ENCODE results near the gene UROC1. TPM values are rescaled to one million over a fixed set of nuclear protein-coding genes. Genes with fewer than 3 reads are reported as not detected.

UROC1 gene
- total RNA-seq, 1 donor = not detected

- no peaks in the 10 kb centered on the region for H3K36me3 ChIP-seq (ENCODE audit: insufficient read depth, low read length)
- H4K20me1 ChIP-seq (ENCODE audit: insufficient read depth, low read length) = no peaks in the 10 kb centered on the region
- no peaks in the 10 kb centered on the region for H3K79me2 ChIP-seq (ENCODE audit: insufficient read depth, low read length)
- no peak overlapping the region for H3K27ac ChIP-seq (ENCODE audit: low read depth, low read length)
- no peak for TF ChIP-seq CTCF (IDR thresholded peaks at IDR 0.05; ENCODE audit: extremely low read depth, low read depth, low read length)
- H3K4me3 ChIP-seq (ENCODE audit: insufficient read depth, low read length) = no peak overlapping the region
- H3K4me2 ChIP-seq (ENCODE audit: insufficient read depth, low read length) = no peak overlapping the region
- H3K4me1 ChIP-seq (ENCODE audit: insufficient read depth, low read length) = no peaks in the 10 kb centered on the region
- H2AFZ ChIP-seq (ENCODE audit: low read length) = no peak overlapping the region
- H3K27me3 ChIP-seq (ENCODE audit: insufficient read depth, low read length) = peaks cover 22% of the 10 kb centered on the region
- H3K9me3 ChIP-seq (ENCODE audit: low read depth, low read length) = no peaks in the 10 kb centered on the region
- peak; percentile 87 for DNase-seq (ENCODE audit: insufficient read length, low spot score, missing footprints)
Observed at GRCh38 chr3:126491221-126492013, 26.2 kb downstream of the UROC1 start.

GRCh38 chr3:126490619-126491018 is 27.0 kb downstream of the UROC1 start:
- no peaks in the 10 kb centered on the region for H3K4me1 ChIP-seq (ENCODE audit: insufficient read depth, low read length)
- no peak overlapping the region for H3K4me2 ChIP-seq (ENCODE audit: insufficient read depth, low read length)
- H3K4me3 ChIP-seq (ENCODE audit: insufficient read depth, low read length) = no peak overlapping the region
- no peaks in the 10 kb centered on the region for H3K36me3 ChIP-seq (ENCODE audit: insufficient read depth, low read length)
- H3K9me3 ChIP-seq (ENCODE audit: low read depth, low read length) = no peaks in the 10 kb centered on the region
- H2AFZ ChIP-seq (ENCODE audit: low read length) = no peak overlapping the region
- no peak for DNase-seq (ENCODE audit: insufficient read length, low spot score, missing footprints)
- no peaks in the 10 kb centered on the region for H4K20me1 ChIP-seq (ENCODE audit: insufficient read depth, low read length)
- H3K27ac ChIP-seq (ENCODE audit: low read depth, low read length) = no peak overlapping the region
- H3K27me3 ChIP-seq (ENCODE audit: insufficient read depth, low read length) = peaks cover 22% of the 10 kb centered on the region
- no peak for TF ChIP-seq CTCF (IDR thresholded peaks at IDR 0.05; ENCODE audit: extremely low read depth, low read depth, low read length)
- no peaks in the 10 kb centered on the region for H3K79me2 ChIP-seq (ENCODE audit: insufficient read depth, low read length)

GRCh38 chr3:126488886-126489569 is 28.5 kb downstream of the UROC1 start:
- H3K4me2 ChIP-seq (ENCODE audit: insufficient read depth, low read length) = no peak overlapping the region
- H2AFZ ChIP-seq (ENCODE audit: low read length) = no peak overlapping the region
- no peaks in the 10 kb centered on the region for H3K4me1 ChIP-seq (ENCODE audit: insufficient read depth, low read length)
- no peak overlapping the region for H3K4me3 ChIP-seq (ENCODE audit: insufficient read depth, low read length)
- no peaks in the 10 kb centered on the region for H3K79me2 ChIP-seq (ENCODE audit: insufficient read depth, low read length)
- H3K36me3 ChIP-seq (ENCODE audit: insufficient read depth, low read length) = no peaks in the 10 kb centered on the region
- H4K20me1 ChIP-seq (ENCODE audit: insufficient read depth, low read length) = no peaks in the 10 kb centered on the region
- H3K27me3 ChIP-seq (ENCODE audit: insufficient read depth, low read length) = peaks cover 22% of the 10 kb centered on the region
- DNase-seq (ENCODE audit: insufficient read length, low spot score, missing footprints) = no peak
- no peaks in the 10 kb centered on the region for H3K9me3 ChIP-seq (ENCODE audit: low read depth, low read length)
- TF ChIP-seq CTCF (IDR thresholded peaks at IDR 0.05; ENCODE audit: extremely low read depth, low read depth, low read length) = no peak
- no peak overlapping the region for H3K27ac ChIP-seq (ENCODE audit: low read depth, low read length)

- H3K4me1 ChIP-seq (ENCODE audit: insufficient read depth, low read length) = no peaks in the 10 kb centered on the region
- no peak overlapping the region for H3K4me3 ChIP-seq (ENCODE audit: insufficient read depth, low read length)
- no peaks in the 10 kb centered on the region for H3K36me3 ChIP-seq (ENCODE audit: insufficient read depth, low read length)
- peak; percentile 82 for DNase-seq (ENCODE audit: insufficient read length, low spot score, missing footprints)
- H3K4me2 ChIP-seq (ENCODE audit: insufficient read depth, low read length) = no peak overlapping the region
- H3K27ac ChIP-seq (ENCODE audit: low read depth, low read length) = no peak overlapping the region
- H2AFZ ChIP-seq (ENCODE audit: low read length) = no peak overlapping the region
- no peaks in the 10 kb centered on the region for H4K20me1 ChIP-seq (ENCODE audit: insufficient read depth, low read length)
- peaks cover 22% of the 10 kb centered on the region for H3K27me3 ChIP-seq (ENCODE audit: insufficient read depth, low read length)
- no peaks in the 10 kb centered on the region for H3K79me2 ChIP-seq (ENCODE audit: insufficient read depth, low read length)
- TF ChIP-seq CTCF (IDR thresholded peaks at IDR 0.05; ENCODE audit: extremely low read depth, low read depth, low read length) = no peak
- no peaks in the 10 kb centered on the region for H3K9me3 ChIP-seq (ENCODE audit: low read depth, low read length)
Observed at GRCh38 chr3:126488185-126488584, 29.4 kb downstream of the UROC1 start.
